GM06990 (cell line): ENCODE results near the gene CPA1.

ENCODE experiments used
- DNase-seq: peaks from one replicate; pipeline ENCODE4 v3.0.0-alpha.2; 2011; ENCODE audit not compliant: insufficient read length; ENCODE audit errors: extremely low read depth
- H3K27me3 ChIP-seq: replicated peaks from 2 replicates; pipeline ENCODE4 v1.6.0; 2011; ENCODE audit warnings: low read length; ENCODE audit not compliant: control insufficient read depth, insufficient read depth
- H3K36me3 ChIP-seq: 2 replicates; pipeline ENCODE4 v1.5.1; 2011; ENCODE audit warnings: low read length; ENCODE audit not compliant: control insufficient read depth, insufficient read depth
- H3K4me3 ChIP-seq: replicated peaks from 2 replicates; pipeline ENCODE4 v1.5.1; 2011; ENCODE audit warnings: low read depth, mild to moderate bottlenecking, control low read depth, low read length
- CTCF ChIP-seq: IDR thresholded peaks from 2 replicates; pipeline ENCODE4 v1.5.1; 2011; ENCODE audit warnings: low read length, control low read depth, mild to moderate bottlenecking, inconsistent platforms; ENCODE audit not compliant: insufficient read depth, poor library complexity, severe bottlenecking

The CPA1 gene

GRCh38 chr7:130436253-130436652 is 56.0 kb downstream of the CPA1 start:
- DNase-seq = no peak
- no peaks in the 10 kb centered on the region for H3K36me3 ChIP-seq
- no peak for TF ChIP-seq CTCF
- H3K27me3 ChIP-seq = no peaks in the 10 kb centered on the region
- H3K4me3 ChIP-seq = no peak overlapping the region
